Skin of body (tissue), 2 donors: ENCODE data around the gene LCE3D. TPM values are rescaled to one million over a fixed set of nuclear protein-coding genes. Genes with fewer than 3 reads are reported as not detected.

Experiments used
- small RNA-seq: library from RNA; depleted of rRNA; stranded (forward); fragments of <200 nt; gene quantifications from one replicate; pipeline ENCODE3, GENCODE V24; 2014; ENCODE audit warnings: low replicate concordance
- total RNA-seq: library from RNA; depleted of rRNA; stranded (reverse); fragments of >200 nt; gene quantifications from one replicate; pipeline ENCODE4 v1.2.3, GENCODE V29; 2014

The LCE3D gene
- total RNA-seq, 1 donor from 2014 or later, result 1.9 TPM

Small RNA genes lying within 50 kb of the gene (small RNA-seq; reads per million reads assigned to genes)
- gene LCE3A (not detected), gene LCE3B (not detected)

Other genes with a start within 250 kb of the LCE3D start
- gene FLG2, start 220.5 kb downstream of the LCE3D start, total RNA-seq, result 139 TPM
- 4.3 TPM for gene CRNN, start 166.3 kb downstream of the LCE3D start, total RNA-seq
- not detected for gene LCE5A, start 69.7 kb downstream of the LCE3D start, total RNA-seq
- 5.0 TPM for gene CRCT1, start 66.0 kb downstream of the LCE3D start, total RNA-seq
- gene LCE3E, start 13.7 kb downstream of the LCE3D start, total RNA-seq, result 1.3 TPM
- not detected for gene LCE3C, start 19.7 kb upstream of the LCE3D start, total RNA-seq
- gene LCE3B, start 33.3 kb upstream of the LCE3D start, total RNA-seq, result not detected
- gene LCE3A, start 42.6 kb upstream of the LCE3D start, total RNA-seq, result not detected
- 0.49 TPM for gene LCE2D, start 82.9 kb upstream of the LCE3D start, total RNA-seq
- 3.4 TPM for gene LCE2C, start 94.8 kb upstream of the LCE3D start, total RNA-seq
- gene LCE2B, start 105.6 kb upstream of the LCE3D start, total RNA-seq, result 5.9 TPM
- gene LCE2A, start 117.8 kb upstream of the LCE3D start, total RNA-seq, result 1.2 TPM
- gene LCE4A, start 127.6 kb upstream of the LCE3D start, total RNA-seq, result not detected
- 0.89 TPM for gene KPRP, start 177.5 kb upstream of the LCE3D start, total RNA-seq
- not detected for gene LCE1F, start 194.6 kb upstream of the LCE3D start, total RNA-seq
- gene LCE1E, start 205.7 kb upstream of the LCE3D start, total RNA-seq, result 0.59 TPM
- 1.4 TPM for gene LCE1D, start 216.2 kb upstream of the LCE3D start, total RNA-seq
- 9.3 TPM for gene LCE1C, start 226.1 kb upstream of the LCE3D start, total RNA-seq
- gene LCE1B, start 231.5 kb upstream of the LCE3D start, total RNA-seq, result 1.9 TPM
- gene LCE1A, start 247.0 kb upstream of the LCE3D start, total RNA-seq, result 1.7 TPM